GM23338 (cell line): ENCODE data around the gene PAX4.

Source experiments
- CREB1 ChIP-seq: fragments of 250-450 bp; sonication (Bioruptor Pico); IDR thresholded peaks from 2 replicates; pipeline ENCODE4 v1.5.0; 2020; ENCODE audit warnings: low read depth, mild to moderate bottlenecking, moderate library complexity
- CTCF ChIP-seq, 2 experiments: fragments of 200-600 bp in 1 of 2; sonication (generic) in 1 of 2; conservative IDR thresholded peaks; 2 replicates each; pipeline versions ENCODE4 v1.5.1 to v1.6.1; 2016 to 2017; ENCODE audit warnings: antibody characterized with exemption in 2 of 2, low read depth in 2 of 2, mild to moderate bottlenecking in 2 of 2, moderate library complexity in 1 of 2
- EZH2 ChIP-seq: fragments of 200-600 bp; sonication (generic); IDR thresholded peaks from one replicate; pipeline ENCODE4 v1.8.0; 2017; ENCODE audit warnings: antibody characterized with exemption, mild to moderate bottlenecking, low read depth; ENCODE audit not compliant: unreplicated experiment
- EZH2phosphoT487 ChIP-seq: fragments of 200-600 bp; sonication (generic); IDR thresholded peaks from one replicate; pipeline ENCODE4 v1.8.1; 2018; ENCODE audit warnings: antibody characterized with exemption; ENCODE audit not compliant: unreplicated experiment
- JUNB ChIP-seq: IDR thresholded peaks from one replicate; pipeline ENCODE4 v1.6.1; 2016; ENCODE audit warnings: antibody characterized with exemption; ENCODE audit not compliant: unreplicated experiment
- NANOG ChIP-seq: IDR thresholded peaks from 2 replicates; pipeline ENCODE4 v1.6.1; 2016; ENCODE audit warnings: antibody characterized with exemption, borderline replicate concordance
- POLR2AphosphoS5 ChIP-seq: IDR thresholded peaks from 2 replicates; pipeline ENCODE4 v1.6.1; 2016; ENCODE audit warnings: antibody characterized with exemption, low read depth
- STAT1 ChIP-seq: IDR thresholded peaks from one replicate; pipeline ENCODE4 v1.6.1; 2016; ENCODE audit warnings: antibody characterized with exemption; ENCODE audit not compliant: unreplicated experiment
- ZNF114 ChIP-seq: fragments of 250-450 bp; sonication (Bioruptor Pico); IDR thresholded peaks from 2 replicates; pipeline ENCODE4 v1.5.0; 2020; ENCODE audit warnings: mild to moderate bottlenecking, moderate library complexity
- ZNF331 ChIP-seq: fragments of 250-450 bp; sonication (Bioruptor Pico); IDR thresholded peaks from 2 replicates; pipeline ENCODE4 v1.5.0; 2020; ENCODE audit warnings: low read depth, mild to moderate bottlenecking, moderate library complexity
- ZNF462 ChIP-seq: fragments of 250-450 bp; sonication (Bioruptor Pico); IDR thresholded peaks from 2 replicates; pipeline ENCODE4 v1.5.0; 2020; ENCODE audit warnings: mild to moderate bottlenecking, moderate library complexity
- TF ChIP-seq, protein P1 (sequence below): IDR thresholded peaks from one replicate; pipeline ENCODE4 v1.6.1; 2018; ENCODE audit warnings: antibody characterized with exemption; ENCODE audit not compliant: unreplicated experiment
- TF ChIP-seq, protein P2 (sequence below): IDR thresholded peaks from 2 replicates; pipeline ENCODE4 v1.6.1; 2016; ENCODE audit warnings: antibody characterized with exemption

GRCh38 chr7:127592550-127592949, 25.4 kb downstream of the PAX4 start:
- no peak for TF ChIP-seq CTCF (conservative IDR thresholded peaks at IDR 0.05; ENCODE audit: low read depth in 2 of 2)
- TF ChIP-seq POLR2AphosphoS5: no peak
- no peak for TF ChIP-seq CREB1 (CRISPR knock-in tag)
- TF ChIP-seq, protein P1, sequence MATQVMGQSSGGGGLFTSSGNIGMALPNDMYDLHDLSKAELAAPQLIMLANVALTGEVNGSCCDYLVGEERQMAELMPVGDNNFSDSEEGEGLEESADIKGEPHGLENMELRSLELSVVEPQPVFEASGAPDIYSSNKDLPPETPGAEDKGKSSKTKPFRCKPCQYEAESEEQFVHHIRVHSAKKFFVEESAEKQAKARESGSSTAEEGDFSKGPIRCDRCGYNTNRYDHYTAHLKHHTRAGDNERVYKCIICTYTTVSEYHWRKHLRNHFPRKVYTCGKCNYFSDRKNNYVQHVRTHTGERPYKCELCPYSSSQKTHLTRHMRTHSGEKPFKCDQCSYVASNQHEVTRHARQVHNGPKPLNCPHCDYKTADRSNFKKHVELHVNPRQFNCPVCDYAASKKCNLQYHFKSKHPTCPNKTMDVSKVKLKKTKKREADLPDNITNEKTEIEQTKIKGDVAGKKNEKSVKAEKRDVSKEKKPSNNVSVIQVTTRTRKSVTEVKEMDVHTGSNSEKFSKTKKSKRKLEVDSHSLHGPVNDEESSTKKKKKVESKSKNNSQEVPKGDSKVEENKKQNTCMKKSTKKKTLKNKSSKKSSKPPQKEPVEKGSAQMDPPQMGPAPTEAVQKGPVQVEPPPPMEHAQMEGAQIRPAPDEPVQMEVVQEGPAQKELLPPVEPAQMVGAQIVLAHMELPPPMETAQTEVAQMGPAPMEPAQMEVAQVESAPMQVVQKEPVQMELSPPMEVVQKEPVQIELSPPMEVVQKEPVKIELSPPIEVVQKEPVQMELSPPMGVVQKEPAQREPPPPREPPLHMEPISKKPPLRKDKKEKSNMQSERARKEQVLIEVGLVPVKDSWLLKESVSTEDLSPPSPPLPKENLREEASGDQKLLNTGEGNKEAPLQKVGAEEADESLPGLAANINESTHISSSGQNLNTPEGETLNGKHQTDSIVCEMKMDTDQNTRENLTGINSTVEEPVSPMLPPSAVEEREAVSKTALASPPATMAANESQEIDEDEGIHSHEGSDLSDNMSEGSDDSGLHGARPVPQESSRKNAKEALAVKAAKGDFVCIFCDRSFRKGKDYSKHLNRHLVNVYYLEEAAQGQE: no peak
- no peak for TF ChIP-seq ZNF331 (CRISPR knock-in tag)
- no peak for TF ChIP-seq NANOG
- no peak for TF ChIP-seq STAT1
- TF ChIP-seq JUNB: no peak
- no peak for TF ChIP-seq EZH2
- TF ChIP-seq EZH2phosphoT487: no peak
- TF ChIP-seq ZNF114 (CRISPR knock-in tag): no peak
- TF ChIP-seq ZNF462: no peak
- TF ChIP-seq, protein P2, sequence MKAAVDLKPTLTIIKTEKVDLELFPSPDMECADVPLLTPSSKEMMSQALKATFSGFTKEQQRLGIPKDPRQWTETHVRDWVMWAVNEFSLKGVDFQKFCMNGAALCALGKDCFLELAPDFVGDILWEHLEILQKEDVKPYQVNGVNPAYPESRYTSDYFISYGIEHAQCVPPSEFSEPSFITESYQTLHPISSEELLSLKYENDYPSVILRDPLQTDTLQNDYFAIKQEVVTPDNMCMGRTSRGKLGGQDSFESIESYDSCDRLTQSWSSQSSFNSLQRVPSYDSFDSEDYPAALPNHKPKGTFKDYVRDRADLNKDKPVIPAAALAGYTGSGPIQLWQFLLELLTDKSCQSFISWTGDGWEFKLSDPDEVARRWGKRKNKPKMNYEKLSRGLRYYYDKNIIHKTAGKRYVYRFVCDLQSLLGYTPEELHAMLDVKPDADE: no peak
